Keratinocyte (primary cell): Measurements from ENCODE around the gene CST6. TPM values are rescaled to one million over a fixed set of nuclear protein-coding genes. Genes with fewer than 3 reads are reported as not detected.
A peak's percentile ranks its signal among the peaks of the same experiment; 100 is the strongest.

ENCODE experiments used
- DNase-seq: peaks from one replicate; pipeline ENCODE4 v3.0.0-alpha.2; 2011; ENCODE audit warnings: low read depth, missing footprints, low spot score
- FAIRE-seq: peaks from 2 replicates; lab custom pipeline; 2011; peaks lifted over from hg19 to GRCh38; lab: Jason Lieb, UNC
- H2AFZ ChIP-seq: 2 replicates; pipeline ENCODE4 v1.6.0; 2012; ENCODE audit warnings: low read length, control low read depth, inconsistent platforms; ENCODE audit not compliant: control insufficient read depth
- H3K27ac ChIP-seq: 2 replicates; pipeline ENCODE4 v1.5.1; 2011; ENCODE audit warnings: low read length; ENCODE audit not compliant: control insufficient read depth, insufficient read depth
- H3K27me3 ChIP-seq: 3 replicates; pipeline ENCODE4 v1.6.0; 2011; ENCODE audit warnings: low read length; ENCODE audit not compliant: control insufficient read depth, insufficient read depth; ENCODE audit errors: extremely low read depth
- H3K36me3 ChIP-seq, 2 experiments: 2 replicates in 1 of 2; 3 replicates in 1 of 2; pipeline ENCODE4 v1.5.1; 2011; ENCODE audit warnings: low read length in 2 of 2, mild to moderate bottlenecking in 1 of 2; ENCODE audit not compliant: control insufficient read depth in 2 of 2, insufficient read depth in 2 of 2; ENCODE audit errors: extremely low read depth in 1 of 2
- H3K4me1 ChIP-seq: 3 replicates; pipeline ENCODE4 v1.5.1; 2011; ENCODE audit warnings: low read length; ENCODE audit not compliant: control insufficient read depth, insufficient read depth; ENCODE audit errors: extremely low read depth
- H3K4me2 ChIP-seq: 3 replicates; pipeline ENCODE4 v1.6.0; 2011; ENCODE audit warnings: low read depth, low read length; ENCODE audit not compliant: control insufficient read depth, insufficient read depth; ENCODE audit errors: extremely low read depth
- H3K4me3 ChIP-seq, 3 experiments: fragments of 200-600 bp in 1 of 3; sonication (generic) in 1 of 3; 2 replicates in 2 of 3; 3 replicates in 1 of 3; pipeline ENCODE4 v1.5.1; 2011 to 2016; ENCODE audit warnings: low read length in 3 of 3, mild to moderate bottlenecking in 3 of 3, control low read depth in 2 of 3, inconsistent platforms in 1 of 3, low read depth in 1 of 3, mixed read lengths in 1 of 3, mixed run types in 1 of 3, moderate library complexity in 1 of 3; ENCODE audit not compliant: control insufficient read depth in 2 of 3, insufficient read depth in 2 of 3; ENCODE audit errors: extremely low read depth in 1 of 3
- H3K79me2 ChIP-seq: 2 replicates; pipeline ENCODE4 v1.6.0; 2012; ENCODE audit warnings: low read length; ENCODE audit not compliant: control insufficient read depth, insufficient read depth
- H3K9ac ChIP-seq: 3 replicates; pipeline ENCODE4 v1.6.0; 2011; ENCODE audit warnings: low read length; ENCODE audit not compliant: control insufficient read depth, insufficient read depth; ENCODE audit errors: extremely low read depth
- H3K9me1 ChIP-seq: 3 replicates; pipeline ENCODE4 v1.6.0; 2011; ENCODE audit warnings: low read length; ENCODE audit not compliant: control insufficient read depth, insufficient read depth; ENCODE audit errors: extremely low read depth
- H3K9me3 ChIP-seq: 2 replicates; pipeline ENCODE4 v1.5.1; 2012; ENCODE audit warnings: low read depth, low read length; ENCODE audit not compliant: control insufficient read depth
- H4K20me1 ChIP-seq: 3 replicates; pipeline ENCODE4 v1.6.0; 2011; ENCODE audit warnings: low read length; ENCODE audit not compliant: control insufficient read depth, insufficient read depth; ENCODE audit errors: extremely low read depth
- EZH2 ChIP-seq: IDR thresholded peaks from one replicate; pipeline ENCODE4 v1.6.1; 2012; ENCODE audit warnings: inconsistent platforms, mild to moderate bottlenecking, low read length, moderate library complexity
- dilution Hi-C: fragments of 300-500 bp; cut with MboI; formaldehyde crosslinking; loops from one replicate; pipeline ENCODE4 v1.7.0; 2020; ENCODE audit warnings: low sequenced_read_pairs; ENCODE audit not compliant: extremely low pct_ligation_motif_present
- polyA plus RNA-seq, 5 experiments: library from polyadenylated mRNA; depleted of rRNA in 3 of 5; stranded (reverse) in 3 of 5; stranded (forward) in 1 of 5; unstranded in 1 of 5; fragments of >200 nt; gene quantifications; 1 replicate in 1 of 5; 2 replicates in 3 of 5; 3 replicates in 1 of 5; pipeline versions ENCODE4 v1.2.1 to v1.2.3, GENCODE V29; 2011 to 2012; ENCODE audit warnings: missing spikeins in 2 of 5, low read depth in 1 of 5, low replicate concordance in 1 of 5
- TF ChIP-seq, protein P1 (sequence below), 3 experiments: IDR thresholded peaks in 1 of 3; conservative IDR thresholded peaks in 1 of 3; optimal IDR thresholded peaks in 1 of 3; 2 replicates in 2 of 3; 3 replicates in 1 of 3; pipeline versions ENCODE3 to v1.5.1; 2011; ENCODE audit warnings: low read length in 3 of 3, mild to moderate bottlenecking in 3 of 3, moderate library complexity in 2 of 3, control low read depth in 1 of 3, inconsistent platforms in 1 of 3; ENCODE audit not compliant: insufficient read depth in 2 of 3; ENCODE audit errors: extremely low read depth in 1 of 3

Gene CST6
- polyA plus RNA-seq, 1 donor (not counting 4 experiments of a cell fraction or from before 2014, with no cell fraction given), result 1.4 TPM

DNA sequence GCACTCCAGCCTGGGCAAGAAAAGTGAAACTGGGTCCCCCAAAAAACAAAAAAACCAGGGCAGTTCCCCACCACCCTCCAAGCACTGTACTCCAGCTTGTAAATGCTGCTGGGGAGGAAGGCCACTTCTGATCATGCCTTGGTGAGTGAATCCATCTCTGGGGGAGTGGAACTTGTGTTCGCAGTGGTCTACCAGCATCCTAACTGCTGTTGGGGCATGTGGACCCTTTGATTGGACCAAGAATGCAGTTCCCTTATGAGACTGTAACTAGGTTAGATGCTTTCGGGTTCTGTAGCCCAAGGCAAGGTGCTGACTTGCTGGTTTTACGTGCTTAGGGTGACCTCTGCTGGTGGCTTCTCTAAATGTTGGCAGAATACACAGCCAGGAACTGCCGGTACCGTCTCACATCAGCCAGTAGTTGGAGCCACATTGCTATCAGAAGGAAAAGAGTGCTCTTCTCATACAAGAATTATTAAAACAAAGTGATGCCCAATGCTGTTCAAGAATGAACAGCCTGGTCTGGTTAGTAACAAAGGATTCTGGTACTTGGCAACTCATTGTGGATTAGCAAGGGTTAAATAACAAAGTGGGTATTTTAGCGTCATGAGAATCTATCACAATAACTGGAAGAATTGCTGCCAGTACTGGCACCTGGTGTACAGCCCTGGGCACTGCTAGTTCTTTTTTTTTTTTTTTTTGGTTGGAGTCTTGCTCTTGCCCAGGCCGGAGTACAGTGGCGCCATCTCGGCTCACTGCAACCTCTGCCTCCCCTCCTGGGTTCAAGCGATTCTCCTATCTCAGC is 22.8 kb upstream of the CST6 start:
- TF ChIP-seq EZH2, result no peak
- TF ChIP-seq, protein P1, sequence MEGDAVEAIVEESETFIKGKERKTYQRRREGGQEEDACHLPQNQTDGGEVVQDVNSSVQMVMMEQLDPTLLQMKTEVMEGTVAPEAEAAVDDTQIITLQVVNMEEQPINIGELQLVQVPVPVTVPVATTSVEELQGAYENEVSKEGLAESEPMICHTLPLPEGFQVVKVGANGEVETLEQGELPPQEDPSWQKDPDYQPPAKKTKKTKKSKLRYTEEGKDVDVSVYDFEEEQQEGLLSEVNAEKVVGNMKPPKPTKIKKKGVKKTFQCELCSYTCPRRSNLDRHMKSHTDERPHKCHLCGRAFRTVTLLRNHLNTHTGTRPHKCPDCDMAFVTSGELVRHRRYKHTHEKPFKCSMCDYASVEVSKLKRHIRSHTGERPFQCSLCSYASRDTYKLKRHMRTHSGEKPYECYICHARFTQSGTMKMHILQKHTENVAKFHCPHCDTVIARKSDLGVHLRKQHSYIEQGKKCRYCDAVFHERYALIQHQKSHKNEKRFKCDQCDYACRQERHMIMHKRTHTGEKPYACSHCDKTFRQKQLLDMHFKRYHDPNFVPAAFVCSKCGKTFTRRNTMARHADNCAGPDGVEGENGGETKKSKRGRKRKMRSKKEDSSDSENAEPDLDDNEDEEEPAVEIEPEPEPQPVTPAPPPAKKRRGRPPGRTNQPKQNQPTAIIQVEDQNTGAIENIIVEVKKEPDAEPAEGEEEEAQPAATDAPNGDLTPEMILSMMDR (optimal IDR thresholded peaks at IDR 0.05 in 1 of 3, IDR thresholded peaks at IDR 0.05 in 1 of 3, conservative IDR thresholded peaks at IDR 0.05 in 1 of 3; ENCODE audit: extremely low read depth in 1 of 3, insufficient read depth in 2 of 3, low read length in 3 of 3), result peak; percentile 93 to 99 (median 98)
- Histone ChIP-seq H3K36me3 (peaks cover 4 to 5% of the 10 kb centered on the region in 2 experiments), H4K20me1 (no peaks in the 10 kb centered on the region), H3K4me2 (no peak overlapping the region), H3K27me3 (no peaks in the 10 kb centered on the region), H3K79me2 (no peaks in the 10 kb centered on the region), H3K9me3 (no peaks in the 10 kb centered on the region), H3K4me1 (no peaks in the 10 kb centered on the region), H3K9me1 (no peaks in the 10 kb centered on the region), H3K4me3 (no peak overlapping the region), H2AFZ (no peak overlapping the region), H3K9ac (no peak overlapping the region), H3K27ac (no peak overlapping the region)
- DNase-seq, result peak; percentile 92
- peak; percentile 99 for FAIRE-seq
- dilution Hi-C loops, result no loop called here

DNA sequence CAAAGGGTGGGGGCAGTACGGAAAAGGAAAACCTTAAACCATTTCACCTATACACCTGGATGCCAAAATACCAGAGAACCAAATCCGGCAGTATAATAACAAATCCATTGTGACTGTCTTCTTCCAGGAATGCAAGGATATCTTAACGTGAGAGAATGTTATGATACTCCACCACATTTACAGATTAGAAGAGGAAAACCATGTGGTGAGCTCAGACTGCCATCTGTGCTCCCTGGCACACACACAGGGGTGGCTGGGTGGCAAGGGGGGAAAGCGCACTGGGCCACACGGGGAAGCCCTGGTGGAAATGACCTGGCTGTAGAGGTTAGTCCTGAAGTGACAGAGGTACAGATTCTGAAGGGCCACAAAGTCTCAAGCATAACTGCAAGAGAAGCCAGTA is 19.8 kb upstream of the CST6 start:
- Histone ChIP-seq H3K9me3 (no peaks in the 10 kb centered on the region), H2AFZ (no peak overlapping the region), H3K4me2 (no peak overlapping the region), H3K79me2 (no peaks in the 10 kb centered on the region), H3K4me1 (no peaks in the 10 kb centered on the region), H3K27me3 (no peaks in the 10 kb centered on the region), H4K20me1 (no peaks in the 10 kb centered on the region), H3K27ac (no peak overlapping the region), H3K9me1 (no peaks in the 10 kb centered on the region), H3K36me3 (peaks cover 7 to 10% of the 10 kb centered on the region in 2 experiments), H3K4me3 (no peak overlapping the region), H3K9ac (no peak overlapping the region)
- dilution Hi-C loops, result no loop called here
- FAIRE-seq, result no peak
- DNase-seq, result no peak
- no peak for TF ChIP-seq EZH2
- TF ChIP-seq, protein P1 (optimal IDR thresholded peaks at IDR 0.05 in 1 of 3, IDR thresholded peaks at IDR 0.05 in 1 of 3, conservative IDR thresholded peaks at IDR 0.05 in 1 of 3; ENCODE audit: extremely low read depth in 1 of 3, insufficient read depth in 2 of 3, low read length in 3 of 3), result no peak
